Measurements from ENCODE around the gene PPP1R3C. TPM values are rescaled to one million over a fixed set of nuclear protein-coding genes. Genes with fewer than 3 reads are reported as not detected.

The PPP1R3C gene
- total RNA-seq, 2 donors from 2014 or later = 1.9 to 6.5 TPM

GRCh38 chr10:91628383-91628782, 4.5 kb downstream of the PPP1R3C start:
- intact Hi-C loops (cut with DNase I) = no loop called here
- H3K27me3 ChIP-seq = no peaks in the 10 kb centered on the region
- no peak overlapping the region for H3K4me3 ChIP-seq
- TF ChIP-seq CTCF (IDR thresholded peaks at IDR 0.05) = no peak
- no peak overlapping the region for H3K27ac ChIP-seq
- no peaks in the 10 kb centered on the region for H3K36me3 ChIP-seq
- no peaks in the 10 kb centered on the region for H3K9me3 ChIP-seq
- no peaks in the 10 kb centered on the region for H3K4me1 ChIP-seq
- H3K9ac ChIP-seq (ENCODE audit: low read depth in 2 of 2, low read length in 2 of 2) = no peak overlapping the region
- no peak for DNase-seq

- no peaks in the 10 kb centered on the region for H3K9me3 ChIP-seq
- intact Hi-C loops (cut with DNase I) = no loop called here
- no peaks in the 10 kb centered on the region for H3K27me3 ChIP-seq
- H3K9ac ChIP-seq (ENCODE audit: low read depth in 2 of 2, low read length in 2 of 2) = no peak overlapping the region
- no peak for TF ChIP-seq CTCF (IDR thresholded peaks at IDR 0.05)
- H3K4me3 ChIP-seq = no peak overlapping the region
- no peaks in the 10 kb centered on the region for H3K36me3 ChIP-seq
- H3K27ac ChIP-seq = no peak overlapping the region
- no peaks in the 10 kb centered on the region for H3K4me1 ChIP-seq
- DNase-seq = no peak
Measured at GRCh38 chr10:91627344-91628102, 5.3 kb downstream of the PPP1R3C start.

DNA sequence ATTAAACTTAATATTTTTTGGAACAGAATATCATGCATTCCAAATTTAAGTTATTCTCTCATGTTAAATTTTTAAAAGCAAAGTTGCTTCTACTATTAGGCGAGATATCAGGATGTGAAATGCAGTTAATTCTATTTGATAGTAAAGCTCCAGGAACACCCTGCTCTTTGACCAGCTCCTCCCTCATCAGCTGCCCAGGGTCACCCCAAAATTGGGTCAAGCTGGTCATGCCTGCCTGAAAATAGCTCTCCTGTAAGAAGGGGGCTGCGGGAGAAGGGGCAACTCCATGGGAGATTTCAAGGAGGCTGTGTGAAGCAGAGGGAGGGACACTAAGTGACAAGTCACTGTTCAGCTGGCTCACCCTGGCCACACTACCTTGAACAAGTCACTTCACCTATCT, 5.9 kb downstream of the PPP1R3C start:
- no peak overlapping the region for H3K4me3 ChIP-seq
- H3K9ac ChIP-seq (ENCODE audit: low read depth in 2 of 2, low read length in 2 of 2) = no peak overlapping the region
- intact Hi-C loops (cut with DNase I) = no loop called here
- H3K4me1 ChIP-seq = no peaks in the 10 kb centered on the region
- H3K27ac ChIP-seq = no peak overlapping the region
- no peaks in the 10 kb centered on the region for H3K9me3 ChIP-seq
- no peak for TF ChIP-seq CTCF (IDR thresholded peaks at IDR 0.05)
- H3K27me3 ChIP-seq = no peaks in the 10 kb centered on the region
- DNase-seq = no peak
- no peaks in the 10 kb centered on the region for H3K36me3 ChIP-seq

GRCh38 chr10:91624633-91625032, 8.2 kb downstream of the PPP1R3C start:
- Histone ChIP-seq H3K4me3 (no peak overlapping the region), H3K27ac (no peak overlapping the region), H3K9me3 (no peaks in the 10 kb centered on the region), H3K27me3 (no peaks in the 10 kb centered on the region), H3K36me3 (no peaks in the 10 kb centered on the region), H3K4me1 (no peaks in the 10 kb centered on the region), H3K9ac (ENCODE audit: low read depth in 2 of 2, low read length in 2 of 2) (no peak overlapping the region)
- no peak for DNase-seq
- intact Hi-C loops (cut with DNase I) = no loop called here
- no peak for TF ChIP-seq CTCF (IDR thresholded peaks at IDR 0.05)

DNA sequence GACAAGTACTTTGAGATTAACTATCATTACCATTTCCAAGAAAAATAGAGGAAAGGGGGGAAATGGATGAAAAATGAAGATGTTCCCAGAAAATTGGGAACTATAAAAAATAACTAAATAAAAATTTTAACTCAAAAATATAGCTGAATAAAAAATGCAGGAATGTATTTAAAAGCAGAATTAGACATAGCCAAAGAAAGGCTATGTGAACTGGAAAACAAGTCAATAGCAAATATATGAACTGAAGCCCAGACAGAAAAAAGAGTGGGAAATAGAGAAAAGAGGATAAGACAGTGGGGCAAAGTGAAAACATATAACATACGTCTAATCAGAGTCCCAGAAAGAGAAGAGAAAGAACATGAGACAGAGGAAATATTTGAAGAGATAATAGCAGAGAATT, 10.3 kb downstream of the PPP1R3C start:
- Histone ChIP-seq H3K9ac (ENCODE audit: low read depth in 2 of 2, low read length in 2 of 2) (no peak overlapping the region), H3K9me3 (no peaks in the 10 kb centered on the region), H3K27ac (no peak overlapping the region), H3K36me3 (no peaks in the 10 kb centered on the region), H3K4me1 (no peaks in the 10 kb centered on the region), H3K27me3 (no peaks in the 10 kb centered on the region), H3K4me3 (no peak overlapping the region)
- no peak for DNase-seq
- intact Hi-C loops (cut with DNase I) = no loop called here
- no peak for TF ChIP-seq CTCF (IDR thresholded peaks at IDR 0.05)

Measured in colonic mucosa (tissue), 4 donors.